ENCODE results near the gene CRY2.
A peak's percentile ranks its signal among the peaks of the same experiment; 100 is the strongest.

CRY2 gene

GRCh38 chr11:45915446-45915845 lies 68.2 kb downstream of the CRY2 start:
- peaks cover 26% of the 10 kb centered on the region for H3K36me3 ChIP-seq
- TF ChIP-seq CTCF (IDR thresholded peaks at IDR 0.05; ENCODE audit: low read depth, low read length) = no peak

GRCh38 chr11:45917286-45917622 lies 70.0 kb downstream of the CRY2 start:
- Histone ChIP-seq H3K36me3 (peaks cover 18% of the 10 kb centered on the region), H3K4me3 (ENCODE audit: low read depth, low read length) (peak overlapping the region; percentile 96), H3K27me3 (ENCODE audit: insufficient read depth, low read depth, severe bottlenecking) (no peaks in the 10 kb centered on the region), H3K27ac (peak overlapping the region; percentile 88), H3K9me3 (ENCODE audit: severe bottlenecking) (no peaks in the 10 kb centered on the region)
- no peak for DNase-seq
- TF ChIP-seq CTCF (IDR thresholded peaks at IDR 0.05; ENCODE audit: low read depth, low read length) = no peak

More at GRCh38 chr11:45915446-45915845, 68.2 kb downstream of the CRY2 start:
- no peak overlapping the region for H3K4me3 ChIP-seq (ENCODE audit: low read depth, low read length)
- DNase-seq = no peak
- no peaks in the 10 kb centered on the region for H3K9me3 ChIP-seq (ENCODE audit: severe bottlenecking)
- H3K27me3 ChIP-seq (ENCODE audit: insufficient read depth, low read depth, severe bottlenecking) = no peaks in the 10 kb centered on the region
- no peak overlapping the region for H3K27ac ChIP-seq

GRCh38 chr11:45917623-45918330 lies 70.5 kb downstream of the CRY2 start, which contains the start of gene PEX16:
Gene PEX16, minus strand, starts transcription at chr11:45917877. Its CDS starts 66 bp downstream, at chr11:45917811.
- Histone ChIP-seq H3K9me3 (ENCODE audit: severe bottlenecking) (no peaks in the 10 kb centered on the region), H3K4me3 (ENCODE audit: low read depth, low read length) (peak within 1 kb of the TSS; percentile 96), H3K27me3 (ENCODE audit: insufficient read depth, low read depth, severe bottlenecking) (no peaks in the 10 kb centered on the region), H3K36me3 (peaks cover 18% of the 10 kb centered on the region), H3K27ac (peak within 1 kb of the TSS; percentile 88)
- TF ChIP-seq CTCF (IDR thresholded peaks at IDR 0.05; ENCODE audit: low read depth, low read length) = no peak
- DNase-seq = peak; percentile 96

GRCh38 chr11:45918331-45918941 lies 71.2 kb downstream of the CRY2 start:
- Histone ChIP-seq H3K36me3 (peaks cover 18% of the 10 kb centered on the region), H3K27me3 (ENCODE audit: insufficient read depth, low read depth, severe bottlenecking) (no peaks in the 10 kb centered on the region), H3K4me3 (ENCODE audit: low read depth, low read length) (peak overlapping the region; percentile 96), H3K27ac (peak overlapping the region; percentile 88), H3K9me3 (ENCODE audit: severe bottlenecking) (no peaks in the 10 kb centered on the region)
- no peak for TF ChIP-seq CTCF (IDR thresholded peaks at IDR 0.05; ENCODE audit: low read depth, low read length)
- DNase-seq = peak; percentile 89

GRCh38 chr11:45918962-45919675 lies 71.8 kb downstream of the CRY2 start:
- no peak for DNase-seq
- Histone ChIP-seq H3K9me3 (ENCODE audit: severe bottlenecking) (no peaks in the 10 kb centered on the region), H3K4me3 (ENCODE audit: low read depth, low read length) (peak overlapping the region; percentile 96), H3K27me3 (ENCODE audit: insufficient read depth, low read depth, severe bottlenecking) (no peaks in the 10 kb centered on the region), H3K27ac (peak overlapping the region; percentile 88), H3K36me3 (peaks cover 15% of the 10 kb centered on the region)
- no peak for TF ChIP-seq CTCF (IDR thresholded peaks at IDR 0.05; ENCODE audit: low read depth, low read length)

All from WERI-Rb-1 (cell line).